Osteocyte (in vitro differentiated cells): ENCODE results near the gene CFAP46. TPM values are rescaled to one million over a fixed set of nuclear protein-coding genes. Genes with fewer than 3 reads are reported as not detected.
A peak's percentile ranks its signal among the peaks of the same experiment; 100 is the strongest.
"Not testable (repeated sequence)": the region's sequence is repeated elsewhere in the genome, so short reads cannot be mapped to it uniquely, and the experiment has no call there.

Source experiments
- DNase-seq: peaks from one replicate; pipeline ENCODE4 v3.0.0; 2021; ENCODE audit warnings: mixed read lengths; ENCODE audit not compliant: unreplicated experiment; ENCODE audit errors: extremely low spot score
- H3K27ac Mint-ChIP-seq: one replicate; pipeline ENCODE4 v1.8.0; 2021; ENCODE audit warnings: mild to moderate bottlenecking, mixed read lengths; ENCODE audit not compliant: unreplicated experiment
- H3K27me3 Mint-ChIP-seq: one replicate; pipeline ENCODE4 v1.8.0; 2021; ENCODE audit warnings: mixed read lengths; ENCODE audit not compliant: unreplicated experiment
- H3K36me3 Mint-ChIP-seq: one replicate; pipeline ENCODE4 v1.8.0; 2021; ENCODE audit warnings: mixed read lengths; ENCODE audit not compliant: unreplicated experiment
- H3K4me1 Mint-ChIP-seq: one replicate; pipeline ENCODE4 v1.8.0; 2021; ENCODE audit warnings: mixed read lengths; ENCODE audit not compliant: unreplicated experiment
- H3K4me3 Mint-ChIP-seq: one replicate; pipeline ENCODE4 v1.8.0; 2021; ENCODE audit warnings: mild to moderate bottlenecking, moderate library complexity, mixed read lengths; ENCODE audit not compliant: unreplicated experiment
- H3K9me3 Mint-ChIP-seq: one replicate; pipeline ENCODE4 v1.8.0; 2021; ENCODE audit warnings: mixed read lengths; ENCODE audit not compliant: unreplicated experiment
- CTCF ChIP-seq: fragments of 200-600 bp; sonication (generic); IDR thresholded peaks from 2 replicates; pipeline ENCODE4 v1.5.0; 2021; ENCODE audit warnings: antibody characterized with exemption, mild to moderate bottlenecking, moderate library complexity
- total RNA-seq: library from RNA; stranded (reverse); gene quantifications from 2 replicates; pipeline ENCODE4 v1.2.1, GENCODE V29; 2021

Gene CFAP46
- total RNA-seq, 1 donor from 2014 or later, result 0.56 TPM

DNA sequence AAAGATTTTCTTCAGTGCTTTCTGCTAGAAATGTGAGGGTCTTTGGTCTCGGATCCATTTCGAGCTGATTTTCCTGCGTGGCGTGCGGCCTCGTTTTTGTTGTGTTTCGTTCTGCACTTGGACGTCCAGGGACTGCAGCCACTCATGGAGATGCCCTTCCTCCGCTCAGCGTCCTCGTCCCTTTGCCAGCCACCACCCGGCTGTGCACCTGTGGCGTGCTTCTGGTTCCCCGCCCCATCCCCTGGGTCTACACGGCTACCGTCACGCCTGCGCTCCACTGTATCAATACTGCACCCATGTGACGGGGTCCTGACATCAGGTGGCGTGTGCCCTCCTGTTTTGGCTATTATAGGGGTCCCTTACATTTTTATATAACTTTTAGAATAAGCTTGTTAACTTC lies 113.7 kb downstream of the CFAP46 start:
- H3K27ac Mint-ChIP-seq, result no peak overlapping the region
- H3K27me3 Mint-ChIP-seq, result peaks cover 32% of the 10 kb centered on the region
- no peak overlapping the region for H3K4me3 Mint-ChIP-seq
- peak; percentile 70 for DNase-seq
- H3K9me3 Mint-ChIP-seq, result no peaks in the 10 kb centered on the region
- no peak for TF ChIP-seq CTCF
- H3K4me1 Mint-ChIP-seq, result no peaks in the 10 kb centered on the region
- no peaks in the 10 kb centered on the region for H3K36me3 Mint-ChIP-seq

- no peaks in the 10 kb centered on the region for H3K36me3 Mint-ChIP-seq
- DNase-seq, result no peak
- H3K4me1 Mint-ChIP-seq, result no peaks in the 10 kb centered on the region
- no peak overlapping the region for H3K4me3 Mint-ChIP-seq
- TF ChIP-seq CTCF, result no peak
- peaks cover 31% of the 10 kb centered on the region for H3K27me3 Mint-ChIP-seq
- no peak overlapping the region for H3K27ac Mint-ChIP-seq
- no peaks in the 10 kb centered on the region for H3K9me3 Mint-ChIP-seq
Observed at GRCh38 chr10:132827861-132828539, 114.4 kb downstream of the CFAP46 start.

- no peaks in the 10 kb centered on the region for H3K4me1 Mint-ChIP-seq
- no peaks in the 10 kb centered on the region for H3K9me3 Mint-ChIP-seq
- no peak for DNase-seq
- H3K36me3 Mint-ChIP-seq, result no peaks in the 10 kb centered on the region
- TF ChIP-seq CTCF, result no peak
- H3K27me3 Mint-ChIP-seq, result peaks cover 27% of the 10 kb centered on the region
- no peak overlapping the region for H3K4me3 Mint-ChIP-seq
- no peak overlapping the region for H3K27ac Mint-ChIP-seq
Observed at GRCh38 chr10:132827423-132827789, 115.0 kb downstream of the CFAP46 start.

DNA sequence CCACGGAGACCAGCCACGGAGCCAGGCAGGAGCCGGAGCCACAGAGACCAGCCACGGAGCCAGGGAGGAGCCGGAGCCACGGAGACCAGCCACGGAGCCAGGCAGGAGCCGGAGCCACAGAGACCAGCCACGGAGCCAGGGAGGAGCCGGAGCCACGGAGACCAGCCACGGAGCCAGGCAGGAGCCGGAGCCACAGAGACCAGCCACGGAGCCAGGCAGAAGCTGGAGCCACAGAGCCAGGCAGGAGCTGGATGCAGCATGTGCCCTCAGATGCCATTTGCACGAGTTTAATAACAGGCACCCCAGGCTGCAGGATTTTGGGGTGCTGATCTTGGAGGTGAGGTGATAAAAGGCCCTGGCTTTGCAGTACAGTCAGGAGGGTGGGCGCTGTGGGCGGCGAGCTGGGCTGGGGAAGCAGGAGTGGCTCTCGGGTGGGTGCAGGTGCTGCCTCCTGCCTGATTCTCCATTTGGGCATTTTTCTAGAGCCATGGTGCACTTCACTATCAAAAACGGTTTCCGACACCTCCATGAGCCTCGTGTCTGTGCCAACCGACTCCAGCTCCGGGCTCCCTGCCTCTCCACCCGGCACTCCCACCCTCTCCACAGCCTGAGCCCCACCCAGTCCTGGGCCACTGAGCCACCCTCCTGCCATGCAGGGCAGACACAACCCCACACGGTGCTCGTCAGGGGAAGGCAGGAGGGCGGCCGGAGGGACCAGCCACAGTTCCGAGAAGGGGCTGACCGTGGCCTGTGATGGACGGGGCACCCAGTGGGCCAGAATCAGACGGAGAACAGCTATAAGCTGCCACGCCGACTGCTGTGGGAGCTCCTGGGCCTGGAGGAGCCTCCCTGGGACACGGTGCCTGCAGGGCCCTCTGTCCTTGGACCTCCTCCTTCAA lies 115.6 kb downstream of the CFAP46 start:
- H3K4me1 Mint-ChIP-seq, result no peaks in the 10 kb centered on the region
- no peak overlapping the region for H3K4me3 Mint-ChIP-seq
- no peak for DNase-seq
- no peaks in the 10 kb centered on the region for H3K9me3 Mint-ChIP-seq
- no peaks in the 10 kb centered on the region for H3K36me3 Mint-ChIP-seq
- peaks cover 24% of the 10 kb centered on the region for H3K27me3 Mint-ChIP-seq
- H3K27ac Mint-ChIP-seq, result no peak overlapping the region
- no peak for TF ChIP-seq CTCF

DNA sequence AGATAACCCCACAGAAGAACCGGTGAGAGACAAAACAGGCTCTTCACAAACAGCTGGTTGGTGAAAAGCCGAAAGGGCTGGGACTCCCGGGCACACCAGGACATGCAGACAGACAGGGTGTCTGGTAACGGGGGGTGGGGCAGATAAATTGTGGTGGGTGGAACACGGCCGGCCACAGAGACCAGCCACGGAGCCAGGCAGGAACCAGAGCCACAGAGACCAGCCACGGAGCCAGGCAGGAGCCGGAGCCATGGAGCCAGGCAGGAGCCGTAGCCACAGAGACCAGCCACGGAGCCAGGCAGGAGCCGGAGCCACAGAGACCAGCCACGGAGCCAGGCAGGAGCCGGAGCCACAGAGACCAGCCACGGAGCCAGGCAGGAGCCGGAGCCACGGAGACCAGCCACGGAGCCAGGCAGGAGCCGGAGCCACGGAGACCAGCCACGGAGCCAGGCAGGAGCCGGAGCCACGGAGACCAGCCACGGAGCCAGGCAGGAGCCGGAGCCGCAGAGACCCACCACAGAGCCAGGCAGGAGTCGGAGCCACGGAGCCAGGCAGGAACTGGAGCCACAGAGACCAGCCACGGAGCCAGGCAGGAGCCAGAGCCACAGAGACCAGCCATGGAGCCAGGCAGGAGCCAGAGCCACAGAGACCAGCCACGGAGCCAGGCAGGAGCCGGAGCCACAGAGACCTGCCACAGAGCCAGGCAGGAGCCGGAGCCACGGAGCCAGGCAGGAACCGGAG lies 116.4 kb downstream of the CFAP46 start:
- H3K36me3 Mint-ChIP-seq, H3K4me1 Mint-ChIP-seq, H3K9me3 Mint-ChIP-seq, DNase-seq, H3K4me3 Mint-ChIP-seq, H3K27ac Mint-ChIP-seq: not testable (repeated sequence)
- peaks cover 15% of the 10 kb centered on the region for H3K27me3 Mint-ChIP-seq
